GM23248 (cell line): ENCODE data around the gene SYNDIG1L.

Source experiments
- EZH2 ChIP-seq: fragments of 200-600 bp; sonication (generic); IDR thresholded peaks from 2 replicates; pipeline ENCODE4 v1.6.1; 2018; ENCODE audit warnings: antibody characterized with exemption, mild to moderate bottlenecking; ENCODE audit not compliant: insufficient read depth, poor library complexity, severe bottlenecking
- EZH2phosphoT487 ChIP-seq: fragments of 200-600 bp; sonication (generic); IDR thresholded peaks from 2 replicates; pipeline ENCODE4 v1.6.1; 2018; ENCODE audit warnings: antibody characterized with exemption, moderate library complexity, mild to moderate bottlenecking, low read depth; ENCODE audit not compliant: insufficient read depth

- TF ChIP-seq EZH2phosphoT487 = no peak
- no peak for TF ChIP-seq EZH2
Observed at GRCh38 chr14:74417611-74418010, 8.4 kb downstream of the SYNDIG1L start.
